Amygdala (tissue), 56 donors: Measurements from ENCODE around the gene NBPF6.
"Not testable (repeated sequence)": the region's sequence is repeated elsewhere in the genome, so short reads cannot be mapped to it uniquely, and the experiment has no call there.

Experiments
- DNase-seq, 56 donors: peaks; one replicate each; lab custom pipeline; 2025; lab: John Stamatoyannopoulos, UW

NBPF6 gene, protein sequence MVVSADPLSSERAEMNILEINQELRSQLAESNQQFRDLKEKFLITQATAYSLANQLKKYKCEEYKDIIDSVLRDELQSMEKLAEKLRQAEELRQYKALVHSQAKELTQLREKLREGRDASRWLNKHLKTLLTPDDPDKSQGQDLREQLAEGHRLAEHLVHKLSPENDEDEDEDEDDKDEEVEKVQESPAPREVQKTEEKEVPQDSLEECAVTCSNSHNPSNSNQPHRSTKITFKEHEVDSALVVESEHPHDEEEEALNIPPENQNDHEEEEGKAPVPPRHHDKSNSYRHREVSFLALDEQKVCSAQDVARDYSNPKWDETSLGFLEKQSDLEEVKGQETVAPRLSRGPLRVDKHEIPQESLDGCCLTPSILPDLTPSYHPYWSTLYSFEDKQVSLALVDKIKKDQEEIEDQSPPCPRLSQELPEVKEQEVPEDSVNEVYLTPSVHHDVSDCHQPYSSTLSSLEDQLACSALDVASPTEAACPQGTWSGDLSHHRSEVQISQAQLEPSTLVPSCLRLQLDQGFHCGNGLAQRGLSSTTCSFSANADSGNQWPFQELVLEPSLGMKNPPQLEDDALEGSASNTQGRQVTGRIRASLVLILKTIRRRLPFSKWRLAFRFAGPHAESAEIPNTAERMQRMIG

DNA sequence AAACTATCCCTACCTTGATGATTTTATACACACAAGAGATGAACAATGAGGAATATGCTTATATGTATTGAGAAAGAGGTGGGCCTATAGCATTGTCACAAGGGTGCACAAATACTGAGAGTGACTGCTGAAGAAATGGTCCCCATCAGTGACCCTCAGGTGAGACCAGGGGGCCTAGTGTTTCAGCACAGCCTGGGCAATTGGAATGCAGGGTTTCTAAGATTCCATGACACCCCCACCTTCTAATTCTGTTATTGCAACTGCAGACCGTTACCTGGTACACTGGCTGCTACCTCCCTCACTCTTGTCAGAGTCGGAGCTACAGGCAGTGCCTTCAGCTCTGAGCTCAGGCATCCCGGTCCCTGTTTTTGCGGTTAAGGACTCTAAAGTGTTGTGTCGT, at the start of gene NBPF6:
Gene NBPF6, plus strand, starts transcription at position 301 of the 400 bp plus-strand sequence. CDS start 259 bp downstream, outside the sequence.
- not testable (repeated sequence) for DNase-seq

DNA sequence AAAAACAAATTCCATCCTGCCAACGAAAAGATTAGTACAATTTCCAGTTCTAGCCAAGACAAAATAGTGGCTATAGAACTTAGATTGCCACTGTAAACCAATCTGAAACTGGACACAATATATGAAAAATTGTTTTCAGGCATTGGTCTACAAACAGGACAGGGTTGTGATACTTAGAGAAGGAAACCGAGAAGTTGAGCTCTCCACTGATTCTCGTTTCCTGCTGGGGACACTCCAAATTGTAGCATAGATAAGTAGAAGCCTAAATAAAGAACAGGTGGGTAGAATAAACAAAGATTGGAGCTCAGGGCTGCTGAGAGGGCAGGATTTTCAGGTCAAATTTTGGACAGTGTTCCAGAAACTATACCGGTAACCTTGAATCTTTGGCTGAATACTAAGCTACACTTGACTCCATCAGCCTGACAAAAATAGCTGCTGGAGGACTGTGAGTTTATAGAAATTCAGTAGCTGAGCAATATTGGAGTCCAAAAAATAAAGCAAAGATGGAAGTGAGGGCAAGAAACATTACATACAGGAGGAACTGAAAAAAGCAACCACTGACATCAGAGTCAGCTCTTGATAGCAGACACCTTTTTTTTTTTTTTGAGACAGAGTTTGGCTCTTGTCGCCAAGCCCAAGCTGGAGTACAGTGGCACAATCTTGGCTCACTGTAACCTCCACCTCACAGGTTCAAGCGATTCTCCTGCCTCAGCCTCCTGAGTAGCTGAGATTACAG, 38.9 kb upstream of the NBPF6 start:
- DNase-seq: not testable (repeated sequence)

DNA sequence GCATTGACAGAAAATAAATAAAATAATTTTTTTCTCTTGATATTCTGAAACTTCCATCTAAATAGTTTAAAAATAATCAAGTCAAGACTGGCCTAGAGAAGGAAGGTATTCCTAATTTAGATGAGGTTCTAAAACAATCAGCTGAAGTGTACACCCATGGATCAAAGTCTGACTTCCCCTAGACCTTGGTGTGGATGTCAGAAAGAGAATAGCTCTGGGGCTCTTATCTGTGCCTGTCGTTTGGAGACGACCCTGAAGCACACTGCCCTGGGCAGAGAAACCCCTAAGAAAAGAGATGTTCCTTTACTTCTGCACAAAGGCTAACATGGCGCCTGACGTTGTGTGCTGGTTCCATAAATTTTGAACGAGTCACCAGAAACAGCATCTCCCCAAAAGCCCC, 30.0 kb upstream of the NBPF6 start:
- not testable (repeated sequence) for DNase-seq

DNA sequence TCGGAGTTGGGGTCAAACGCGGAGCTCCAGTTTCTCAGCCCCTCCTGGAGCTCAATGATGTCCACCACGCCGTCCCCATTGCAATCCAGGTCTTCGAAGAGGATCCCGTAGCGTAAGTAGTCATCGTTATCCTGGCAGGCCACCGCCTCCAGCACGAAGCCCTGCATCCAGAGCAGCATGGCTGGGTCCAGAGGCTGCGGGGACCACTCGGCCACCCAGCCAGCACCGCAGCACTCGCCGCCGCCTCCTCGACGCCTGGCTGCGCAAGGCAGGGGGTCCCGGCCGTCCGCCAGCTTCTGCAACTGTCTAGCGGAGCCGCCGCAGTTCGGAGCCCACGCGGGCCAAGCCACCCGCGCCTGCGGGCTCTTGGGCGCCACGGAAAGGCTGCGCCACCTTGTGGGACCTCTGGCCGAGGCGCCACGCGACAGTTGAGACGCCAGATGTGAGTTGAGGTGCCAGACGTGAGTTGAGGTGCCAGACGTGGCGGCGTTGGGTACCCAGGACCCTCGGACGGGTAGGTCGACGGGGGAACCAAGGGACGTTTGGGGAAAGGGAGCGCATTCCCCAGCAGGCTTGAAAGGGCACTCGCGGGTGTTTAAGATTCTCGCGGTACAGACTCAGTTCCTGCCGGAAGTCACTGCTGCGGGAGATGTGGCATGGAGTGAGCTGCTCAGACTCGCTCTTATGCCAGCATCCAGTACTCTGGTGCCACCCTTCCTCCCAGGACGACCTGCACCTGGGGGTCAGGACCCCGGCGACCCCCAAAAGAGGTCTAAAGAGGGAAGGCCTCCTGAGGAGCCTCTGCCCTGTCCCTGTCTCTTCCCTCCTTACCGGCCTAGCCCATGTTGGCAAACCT, 28.9 kb upstream of the NBPF6 start:
- DNase-seq: not testable (repeated sequence)

DNA sequence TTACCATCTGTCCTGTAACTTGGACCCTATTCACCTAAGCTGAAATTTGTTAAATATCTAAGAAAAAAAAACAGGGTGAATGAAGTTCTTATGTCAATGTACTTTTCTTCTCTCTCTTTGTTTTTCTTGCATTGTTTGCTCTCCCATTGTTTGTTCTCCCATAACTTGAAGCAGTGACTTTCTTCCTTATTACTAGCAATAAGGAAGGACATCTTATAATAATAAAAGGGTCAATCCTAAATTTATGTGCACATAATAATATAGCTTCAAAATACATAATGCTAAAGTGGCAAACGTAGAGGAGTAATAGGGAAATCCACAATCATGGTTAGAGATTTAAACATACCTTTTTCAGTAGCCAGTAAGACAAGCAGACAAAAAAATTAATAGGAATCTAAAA, 23.3 kb upstream of the NBPF6 start:
- DNase-seq: not testable (repeated sequence)

DNA sequence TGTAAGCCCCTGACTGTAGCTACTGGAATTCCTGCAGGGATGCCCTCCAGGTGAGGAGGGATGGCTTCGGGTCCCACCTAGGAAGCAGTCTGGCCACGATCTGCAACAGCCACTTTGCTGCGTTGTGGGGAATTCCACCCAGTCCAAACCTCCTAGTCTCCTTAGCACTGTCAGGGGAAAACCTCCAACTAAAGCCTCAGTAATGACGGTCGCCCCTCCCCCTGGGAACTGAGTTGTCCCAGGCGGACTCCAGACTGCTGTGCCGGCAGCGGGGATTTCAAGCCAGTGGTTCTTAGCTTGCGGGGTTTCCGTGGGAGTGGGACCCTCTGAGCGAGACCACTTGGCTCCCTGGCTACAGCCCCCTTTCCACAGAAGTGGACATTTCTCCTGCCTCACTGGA, 18.1 kb upstream of the NBPF6 start:
- DNase-seq: not testable (repeated sequence)

DNA sequence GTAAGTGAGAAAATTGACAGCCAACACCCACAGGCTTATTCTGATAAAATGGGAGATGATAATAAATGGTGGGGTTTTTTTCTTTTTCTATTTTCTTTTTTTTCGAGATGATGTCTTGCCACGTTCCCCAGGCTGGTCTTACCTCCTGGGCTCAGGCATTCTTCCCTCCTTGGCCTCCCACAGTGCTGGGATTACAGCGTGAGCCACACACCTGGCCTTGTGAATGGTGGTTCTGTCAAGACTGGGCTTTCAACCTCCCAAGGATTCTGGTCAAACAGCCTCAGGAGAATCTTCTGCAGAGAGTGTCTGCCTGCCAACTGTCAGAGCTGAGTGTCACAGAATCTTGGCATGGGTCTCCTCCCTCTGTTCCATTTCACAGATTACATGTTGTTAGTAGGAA, 16.7 kb upstream of the NBPF6 start:
- not testable (repeated sequence) for DNase-seq

DNA sequence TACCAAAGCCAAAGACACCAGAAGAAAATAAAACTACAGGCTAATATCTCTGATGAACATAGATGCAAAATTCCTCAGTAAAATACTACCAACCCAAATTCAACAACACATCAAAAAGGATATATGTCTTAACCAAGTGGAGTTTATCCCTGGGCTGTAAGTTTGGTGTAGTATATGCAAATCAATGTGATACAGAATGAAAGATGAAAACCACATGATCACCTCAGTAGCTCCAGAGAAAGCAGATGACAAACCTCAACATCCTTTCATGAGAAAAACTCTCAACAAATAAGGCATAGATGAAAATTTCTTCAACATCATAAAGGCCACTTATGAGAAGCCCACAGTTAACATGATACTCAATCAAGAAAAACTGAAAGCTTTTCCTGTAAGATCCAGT, 11.6 kb upstream of the NBPF6 start:
- not testable (repeated sequence) for DNase-seq

DNA sequence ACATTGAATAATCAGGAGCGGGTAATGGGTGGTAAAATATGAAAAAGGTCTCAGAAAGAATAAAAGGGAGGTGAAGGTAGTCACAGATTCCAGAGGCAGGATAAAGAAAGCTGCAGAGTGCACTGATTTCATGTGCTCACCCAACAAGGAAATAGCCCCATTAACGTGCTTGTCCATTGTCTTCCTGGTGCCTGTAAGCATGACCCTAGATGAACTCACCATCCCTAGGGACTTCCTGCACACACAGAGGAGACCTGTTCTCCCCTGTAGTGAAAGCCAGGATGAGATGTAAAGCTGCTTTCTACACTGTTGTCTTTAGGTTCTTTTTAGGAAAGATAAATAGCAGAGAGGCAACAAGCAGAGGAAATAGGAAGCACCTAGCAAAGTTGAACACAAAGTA, 4.4 kb downstream of the NBPF6 start:
- DNase-seq: not testable (repeated sequence)

DNA sequence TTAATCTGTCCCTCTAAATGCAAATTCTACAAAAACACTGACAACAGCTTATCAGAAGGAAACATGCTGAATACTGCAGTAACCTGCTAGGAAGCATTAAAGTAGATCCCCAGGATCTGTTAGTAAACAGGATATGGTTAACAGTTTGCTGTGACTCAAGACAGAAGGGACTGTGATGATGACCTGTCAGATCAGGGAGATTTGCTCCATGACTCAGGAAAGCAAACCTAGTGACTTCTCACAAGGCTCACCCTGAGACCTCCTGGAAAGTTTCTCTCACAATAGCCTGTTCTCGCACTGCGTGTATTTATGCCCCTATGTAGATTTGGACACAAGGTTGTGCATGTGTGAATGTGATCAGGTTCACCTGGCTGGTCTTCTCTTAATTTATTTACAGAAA, 8.5 kb downstream of the NBPF6 start:
- DNase-seq: not testable (repeated sequence)

DNA sequence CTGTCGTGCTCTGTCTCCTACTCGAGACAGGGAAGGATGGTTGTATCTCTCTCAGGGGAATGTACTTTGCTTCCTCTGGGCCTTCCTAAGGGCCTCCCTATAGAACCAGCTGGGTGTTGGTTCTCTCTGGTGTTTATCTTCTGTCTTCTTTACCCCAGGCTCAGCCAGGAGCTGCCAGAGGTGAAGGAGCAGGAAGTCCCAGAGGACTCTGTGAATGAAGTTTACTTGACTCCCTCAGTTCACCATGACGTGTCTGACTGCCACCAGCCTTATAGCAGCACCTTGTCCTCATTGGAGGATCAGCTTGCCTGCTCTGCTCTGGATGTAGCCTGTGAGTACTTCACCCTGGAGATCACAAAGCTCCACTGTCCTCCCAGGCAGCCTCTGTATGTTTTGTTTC, 11.6 kb downstream of the NBPF6 start:
- not testable (repeated sequence) for DNase-seq

DNA sequence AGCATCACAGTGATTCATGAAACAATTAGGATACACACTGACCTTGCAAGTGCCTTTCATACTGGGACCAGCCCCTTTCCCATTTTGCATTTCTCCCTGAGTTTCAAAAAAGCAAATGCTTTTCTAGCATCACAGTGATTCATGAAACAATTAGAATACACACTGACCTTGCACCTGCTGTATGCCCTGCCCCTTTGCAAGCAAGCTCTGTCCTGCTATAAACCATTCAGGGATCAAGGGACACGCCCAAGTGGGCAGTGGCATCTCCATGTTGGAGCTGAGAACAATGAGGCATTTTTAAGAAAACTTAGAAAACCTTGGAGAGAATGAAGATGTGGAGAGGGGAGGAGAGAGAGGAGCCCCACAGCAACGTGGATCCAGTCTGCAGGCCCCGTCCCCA, 13.8 kb downstream of the NBPF6 start:
- DNase-seq: not testable (repeated sequence)

DNA sequence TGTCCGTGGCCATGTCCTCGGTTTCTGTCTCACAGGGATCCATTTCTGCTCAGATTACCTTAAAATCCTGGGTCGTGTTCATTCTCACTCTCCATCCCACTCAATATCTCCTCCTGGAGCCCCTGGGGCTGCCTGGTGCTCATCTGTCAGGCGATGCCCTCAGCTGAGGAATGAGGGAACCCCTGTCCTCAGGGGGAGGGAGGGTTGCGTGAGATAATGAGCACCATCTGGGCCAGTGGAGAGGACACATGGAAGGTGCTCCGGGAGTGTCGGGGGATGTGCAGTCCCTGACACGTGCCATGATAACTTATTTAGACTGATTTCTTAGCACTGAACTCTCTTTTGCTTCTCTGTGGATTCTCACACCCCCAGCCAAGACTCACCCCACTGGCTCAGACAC, 16.0 kb downstream of the NBPF6 start:
- DNase-seq: not testable (repeated sequence)

DNA sequence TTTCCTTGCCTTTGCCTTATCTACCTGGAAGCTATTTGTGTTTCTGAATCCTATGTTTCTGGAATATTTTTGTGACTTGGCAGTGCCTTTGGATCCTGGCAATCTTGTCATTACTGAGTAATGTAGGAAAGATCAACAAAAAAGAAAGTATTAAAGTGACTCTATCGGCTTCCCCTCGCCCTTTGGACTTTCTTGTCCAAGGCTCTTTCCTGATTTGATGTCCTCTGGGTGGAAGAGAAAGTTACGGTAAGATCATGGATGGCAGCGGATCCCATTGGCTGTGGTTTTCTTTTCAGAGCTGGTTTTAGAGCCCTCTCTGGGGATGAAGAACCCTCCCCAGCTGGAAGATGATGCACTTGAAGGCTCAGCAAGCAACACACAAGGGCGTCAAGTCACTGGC, 17.0 kb downstream of the NBPF6 start:
- not testable (repeated sequence) for DNase-seq

DNA sequence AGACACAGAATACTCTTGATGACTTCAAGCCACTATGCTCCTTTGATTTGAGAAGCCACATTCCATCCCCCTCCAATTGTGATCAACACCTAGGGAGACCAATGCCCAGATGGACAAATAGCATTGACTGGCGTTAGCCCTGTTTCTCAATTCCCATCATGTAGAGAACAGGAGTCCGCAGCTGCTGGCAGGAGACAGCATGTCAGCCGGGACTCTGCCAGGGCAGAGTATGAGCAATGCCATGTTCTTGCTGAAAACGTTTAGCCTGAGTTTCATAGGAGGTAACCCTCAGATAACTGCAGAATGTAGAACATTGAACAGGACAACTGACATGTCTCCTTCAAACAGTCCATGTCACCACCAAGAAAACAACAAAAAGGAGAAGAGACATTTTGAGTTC, 20.6 kb downstream of the NBPF6 start:
- DNase-seq: not testable (repeated sequence)

DNA sequence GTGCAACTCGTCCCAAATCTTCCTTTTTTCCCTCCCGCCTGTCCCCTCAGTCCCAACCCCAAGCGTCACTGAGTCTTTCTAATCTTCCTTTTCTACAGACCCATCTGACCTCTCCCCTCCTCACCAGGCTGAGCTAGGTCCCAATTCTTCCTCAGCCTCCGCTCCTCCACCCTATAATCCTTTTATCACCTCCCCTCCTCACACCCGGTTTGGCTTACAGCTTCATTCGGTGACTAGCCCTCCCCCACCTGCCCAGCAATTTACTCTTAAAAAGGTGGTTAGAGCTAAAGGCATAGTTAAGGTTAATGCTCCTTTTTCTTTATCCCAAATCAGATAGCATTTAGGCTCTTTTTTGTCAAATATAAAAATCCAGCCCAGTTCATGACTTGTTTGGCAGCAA, 24.4 kb downstream of the NBPF6 start:
- DNase-seq: not testable (repeated sequence)

DNA sequence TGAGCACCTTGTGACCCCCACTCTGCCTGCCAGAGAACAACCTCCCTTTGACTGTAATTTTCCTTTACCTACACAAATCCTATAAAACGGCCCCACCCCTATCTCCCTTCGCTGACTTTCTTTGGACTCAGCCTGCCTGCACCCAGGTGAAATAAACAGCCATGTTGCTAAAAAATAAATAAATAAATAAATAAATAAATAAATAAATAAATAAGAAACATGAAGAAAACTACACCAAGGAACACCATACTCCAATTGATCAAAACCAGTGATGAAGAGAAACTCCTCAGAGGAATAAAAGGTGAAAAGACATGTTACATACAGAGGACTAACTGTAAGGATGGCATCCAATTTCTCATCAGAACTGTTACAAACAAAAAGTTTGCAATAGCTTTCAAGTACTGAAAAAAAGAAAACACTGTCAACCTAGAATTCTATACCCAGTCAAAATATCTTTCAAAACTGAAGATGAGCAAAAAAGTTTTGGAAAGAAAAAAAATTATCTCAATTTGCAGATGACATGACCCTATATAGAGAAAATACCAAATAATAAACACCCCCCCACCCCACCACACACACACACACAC, 28.4 kb downstream of the NBPF6 start:
- no peak for DNase-seq

DNA sequence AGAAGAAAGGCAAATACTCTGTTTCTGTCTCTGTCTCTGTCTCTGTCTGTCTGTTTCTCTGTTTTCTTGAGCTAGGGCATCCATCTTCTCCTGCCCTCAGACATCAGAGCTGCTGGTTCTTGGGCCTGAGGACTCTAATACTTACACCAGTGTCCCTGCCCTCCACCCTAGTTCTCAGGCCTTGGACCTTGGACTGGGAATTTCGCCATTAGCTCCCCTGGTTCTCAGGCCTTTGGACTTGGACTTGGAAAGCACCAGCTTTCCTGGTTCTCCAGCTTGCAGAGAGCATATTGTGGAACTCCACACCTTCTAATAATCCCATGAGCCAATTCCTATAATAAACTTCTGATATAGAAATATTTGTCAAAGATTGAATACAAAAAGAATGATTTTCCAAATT, 32.6 kb downstream of the NBPF6 start:
- no peak for DNase-seq

DNA sequence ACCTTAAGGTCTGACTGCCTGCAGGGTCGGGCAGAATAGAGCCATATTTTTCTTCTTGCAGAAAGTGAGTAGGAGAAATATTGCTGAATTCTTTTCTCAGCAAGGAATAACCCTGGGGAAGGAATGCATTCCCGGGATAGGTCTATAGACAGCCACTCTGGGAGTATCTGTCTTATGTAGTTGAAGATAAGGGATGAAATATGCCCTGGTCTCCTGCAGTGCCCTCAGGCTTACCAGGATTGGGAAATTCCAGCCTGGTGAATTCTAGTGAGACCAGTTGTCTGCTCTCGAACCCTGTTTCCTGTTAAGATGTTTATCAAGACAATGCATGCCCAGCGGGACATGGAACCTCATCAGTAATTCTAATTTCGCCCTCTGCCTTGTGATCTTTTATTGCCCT, 35.8 kb downstream of the NBPF6 start:
- not testable (repeated sequence) for DNase-seq

DNA sequence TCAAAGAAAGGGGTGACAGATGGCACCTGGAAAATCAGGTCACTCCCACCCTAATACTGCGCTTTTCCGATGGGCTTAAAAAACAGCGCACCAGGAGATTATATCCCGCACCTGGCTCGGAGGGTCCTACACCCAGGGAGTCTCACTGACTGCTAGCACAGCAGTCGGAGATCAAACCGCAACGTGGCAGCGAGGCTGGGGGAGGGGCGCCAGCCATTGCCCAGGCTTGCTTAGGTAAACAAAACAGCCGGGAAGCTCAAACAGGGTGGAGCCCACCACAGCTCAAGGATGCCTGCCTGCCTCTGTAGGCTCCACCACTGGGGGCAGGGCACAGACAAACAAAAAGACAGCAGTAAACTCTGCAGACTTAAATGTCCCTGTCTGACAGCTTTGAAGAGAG, 36.6 kb downstream of the NBPF6 start:
- not testable (repeated sequence) for DNase-seq
